Lung (tissue), 12 donors: ENCODE data around the gene RGS3. TPM values are rescaled to one million over a fixed set of nuclear protein-coding genes. Genes with fewer than 3 reads are reported as not detected.

Experiments
- ATAC-seq: fragments of 200-7000 bp; cut with Tn5 transposase; one replicate; pipeline ENCODE4 v1.9.1; 2020; ENCODE audit warnings: moderate number of reproducible peaks; ENCODE audit not compliant: insufficient read depth, low FRiP score
- DNase-seq, 3 donors: peaks; one replicate each; pipeline ENCODE4 v3.0.0-alpha.2; 2013 to 2017
- H3K27ac ChIP-seq, 2 donors: one replicate each; pipeline ENCODE4 v1.5.1; 2013; ENCODE audit warnings: mild to moderate bottlenecking in 2 of 2, moderate library complexity in 2 of 2, control low read depth in 1 of 2, inconsistent platforms in 1 of 2, low read depth in 1 of 2, low read length in 1 of 2
- H3K27me3 ChIP-seq, 3 donors: one replicate each; pipeline ENCODE4 v1.5.1; 2013; ENCODE audit warnings: low read length in 2 of 3; ENCODE audit not compliant: control insufficient read depth in 3 of 3, insufficient read depth in 3 of 3
- H3K36me3 ChIP-seq, 4 donors: one replicate each; pipeline ENCODE4 v1.5.1; 2013; ENCODE audit warnings: low read length in 4 of 4, mild to moderate bottlenecking in 1 of 4, moderate library complexity in 1 of 4; ENCODE audit not compliant: control insufficient read depth in 4 of 4, insufficient read depth in 4 of 4
- H3K4me1 ChIP-seq, 5 donors: one replicate each; pipeline ENCODE4 v1.5.1; 2013; ENCODE audit warnings: low read length in 5 of 5, mild to moderate bottlenecking in 2 of 5, moderate library complexity in 1 of 5; ENCODE audit not compliant: control insufficient read depth in 5 of 5, insufficient read depth in 5 of 5
- H3K4me3 ChIP-seq: one replicate; pipeline ENCODE4 v1.5.1; 2013; ENCODE audit warnings: mild to moderate bottlenecking, control low read depth, moderate library complexity
- H3K9ac ChIP-seq, 2 donors: one replicate each; pipeline ENCODE4 v1.5.1; 2013; ENCODE audit warnings: low read length in 2 of 2, control low read depth in 1 of 2; ENCODE audit not compliant: insufficient read depth in 1 of 2
- H3K9me3 ChIP-seq, 4 donors: one replicate each; pipeline ENCODE4 v1.5.1; 2013; ENCODE audit warnings: low read length in 3 of 4, mild to moderate bottlenecking in 1 of 4, moderate library complexity in 1 of 4; ENCODE audit not compliant: control insufficient read depth in 4 of 4, insufficient read depth in 3 of 4
- CTCF ChIP-seq: IDR thresholded peaks from 2 replicates; pipeline ENCODE4 v1.5.1; 2012; ENCODE audit warnings: mild to moderate bottlenecking; ENCODE audit errors: control extremely low read depth, extremely low read depth
- WGBS, 2 donors: extraction: QIAGEN DNeasy Blood & Tissue Kit; methylation state at CpG; one replicate each; pipeline ENCODE4 v1.1.7; 2013; 5-methylcytosine and 5-hydroxymethylcytosine counted together
- polyA plus RNA-seq, 2 donors: library from polyadenylated mRNA; stranded (reverse); fragments of 200-250 nt; gene quantifications; one replicate each; pipeline ENCODE4 v1.2.1, GENCODE V29; 2013
- total RNA-seq, 2 donors: library from RNA; depleted of rRNA in 1 of 2; stranded (reverse); fragments of >200 nt in 1 of 2; gene quantifications; one replicate each; pipeline ENCODE4 v1.2.1, GENCODE V29; 2014 to 2021
- donor health status: control.
- donor health status: control.
- donor health status: Bipolar disorder and iron deficiency.
- donor health status: healthy.
- donor health status: DM: yes; HTN: yes; CAD: no.

Gene RGS3
- total and polyA plus RNA-seq, 4 donors = 43.0 to 91.8 (median 73.9) TPM

GRCh38 chr9:113493203-113493520 lies 29.6 kb downstream of the RGS3 start:
- H3K27ac ChIP-seq = peak overlapping the region in 1 of 2 donors; percentile 81
- H3K9ac ChIP-seq = no peak overlapping the region
- no peaks in the 10 kb centered on the region for H3K36me3 ChIP-seq
- TF ChIP-seq CTCF = no peak
- DNase-seq (peak; percentile 76 to 87 (median 81)), ATAC-seq (no peak)
- no peak overlapping the region for H3K4me3 ChIP-seq
- H3K4me1 ChIP-seq = peaks cover 0 to 22% (median 9%) of the 10 kb centered on the region in 5 donors
- H3K9me3 ChIP-seq = no peaks in the 10 kb centered on the region
- no peaks in the 10 kb centered on the region for H3K27me3 ChIP-seq

GRCh38 chr9:113495526-113495925 lies 32.0 kb downstream of the RGS3 start:
- TF ChIP-seq CTCF = no peak
- DNase-seq (no peak), ATAC-seq (no peak)
- Histone ChIP-seq H3K9ac (no peak overlapping the region), H3K4me1 (peaks cover 0 to 22% (median 9%) of the 10 kb centered on the region in 5 donors), H3K36me3 (no peaks in the 10 kb centered on the region), H3K4me3 (no peak overlapping the region), H3K9me3 (no peaks in the 10 kb centered on the region), H3K27me3 (no peaks in the 10 kb centered on the region), H3K27ac (no peak overlapping the region)
- WGBS, 2 donors = 92 to 94% methylated on average over 3 of the region's 3 CpGs

- no peaks in the 10 kb centered on the region for H3K9me3 ChIP-seq
- WGBS, 2 donors = 96 to 98% methylated on average over 8 to 9 of the region's 9 CpGs
- no peak for DNase-seq
Observed at GRCh38 chr9:113497051-113497450, 33.5 kb downstream of the RGS3 start.

More at GRCh38 chr9:113497051-113497450, 33.5 kb downstream of the RGS3 start:
- TF ChIP-seq CTCF = no peak
- H3K27ac ChIP-seq = no peak overlapping the region
- H3K27me3 ChIP-seq = no peaks in the 10 kb centered on the region
- H3K9ac ChIP-seq = no peak overlapping the region
- no peak for ATAC-seq
- H3K4me1 ChIP-seq = peaks cover 0 to 17% (median 9%) of the 10 kb centered on the region in 5 donors
- no peaks in the 10 kb centered on the region for H3K36me3 ChIP-seq
- H3K4me3 ChIP-seq = no peak overlapping the region
